Measurements from ENCODE around the gene BUD13. TPM values are rescaled to one million over a fixed set of nuclear protein-coding genes. Genes with fewer than 3 reads are reported as not detected.

Gene BUD13
- total and polyA plus RNA-seq, 2 of the 13 experiments (the other 11 are each of a cell fraction or from before 2014, with no cell fraction given), result 13.3 to 25.9 TPM

DNA sequence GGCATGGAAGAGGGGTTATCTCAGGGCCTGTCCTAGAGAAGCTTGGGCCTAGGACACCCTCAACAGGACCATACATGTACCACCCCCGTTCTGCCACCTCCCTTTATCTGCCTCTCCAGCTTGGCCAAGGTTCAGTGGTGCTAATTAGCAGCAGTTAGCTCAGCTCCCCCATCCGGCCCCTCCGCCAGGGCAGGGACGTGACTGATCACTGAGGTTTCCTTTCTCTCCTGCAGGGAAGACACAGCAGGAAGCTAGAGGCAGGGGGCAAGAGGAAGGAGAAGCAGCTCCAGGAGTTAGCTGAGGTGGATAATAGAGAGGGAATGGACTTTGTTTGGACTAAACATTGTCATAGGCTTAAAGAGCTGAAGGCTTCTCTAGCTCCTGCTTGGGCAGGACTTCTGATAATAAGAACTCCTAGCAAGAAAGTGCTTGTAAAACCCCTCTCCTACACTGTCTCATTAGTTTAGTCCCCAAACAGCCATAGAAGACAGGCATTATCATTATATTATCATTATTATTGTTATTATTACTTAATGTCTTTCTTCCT is 53.8 kb downstream of the BUD13 start (continued):
- TF ChIP-seq, protein P1, sequence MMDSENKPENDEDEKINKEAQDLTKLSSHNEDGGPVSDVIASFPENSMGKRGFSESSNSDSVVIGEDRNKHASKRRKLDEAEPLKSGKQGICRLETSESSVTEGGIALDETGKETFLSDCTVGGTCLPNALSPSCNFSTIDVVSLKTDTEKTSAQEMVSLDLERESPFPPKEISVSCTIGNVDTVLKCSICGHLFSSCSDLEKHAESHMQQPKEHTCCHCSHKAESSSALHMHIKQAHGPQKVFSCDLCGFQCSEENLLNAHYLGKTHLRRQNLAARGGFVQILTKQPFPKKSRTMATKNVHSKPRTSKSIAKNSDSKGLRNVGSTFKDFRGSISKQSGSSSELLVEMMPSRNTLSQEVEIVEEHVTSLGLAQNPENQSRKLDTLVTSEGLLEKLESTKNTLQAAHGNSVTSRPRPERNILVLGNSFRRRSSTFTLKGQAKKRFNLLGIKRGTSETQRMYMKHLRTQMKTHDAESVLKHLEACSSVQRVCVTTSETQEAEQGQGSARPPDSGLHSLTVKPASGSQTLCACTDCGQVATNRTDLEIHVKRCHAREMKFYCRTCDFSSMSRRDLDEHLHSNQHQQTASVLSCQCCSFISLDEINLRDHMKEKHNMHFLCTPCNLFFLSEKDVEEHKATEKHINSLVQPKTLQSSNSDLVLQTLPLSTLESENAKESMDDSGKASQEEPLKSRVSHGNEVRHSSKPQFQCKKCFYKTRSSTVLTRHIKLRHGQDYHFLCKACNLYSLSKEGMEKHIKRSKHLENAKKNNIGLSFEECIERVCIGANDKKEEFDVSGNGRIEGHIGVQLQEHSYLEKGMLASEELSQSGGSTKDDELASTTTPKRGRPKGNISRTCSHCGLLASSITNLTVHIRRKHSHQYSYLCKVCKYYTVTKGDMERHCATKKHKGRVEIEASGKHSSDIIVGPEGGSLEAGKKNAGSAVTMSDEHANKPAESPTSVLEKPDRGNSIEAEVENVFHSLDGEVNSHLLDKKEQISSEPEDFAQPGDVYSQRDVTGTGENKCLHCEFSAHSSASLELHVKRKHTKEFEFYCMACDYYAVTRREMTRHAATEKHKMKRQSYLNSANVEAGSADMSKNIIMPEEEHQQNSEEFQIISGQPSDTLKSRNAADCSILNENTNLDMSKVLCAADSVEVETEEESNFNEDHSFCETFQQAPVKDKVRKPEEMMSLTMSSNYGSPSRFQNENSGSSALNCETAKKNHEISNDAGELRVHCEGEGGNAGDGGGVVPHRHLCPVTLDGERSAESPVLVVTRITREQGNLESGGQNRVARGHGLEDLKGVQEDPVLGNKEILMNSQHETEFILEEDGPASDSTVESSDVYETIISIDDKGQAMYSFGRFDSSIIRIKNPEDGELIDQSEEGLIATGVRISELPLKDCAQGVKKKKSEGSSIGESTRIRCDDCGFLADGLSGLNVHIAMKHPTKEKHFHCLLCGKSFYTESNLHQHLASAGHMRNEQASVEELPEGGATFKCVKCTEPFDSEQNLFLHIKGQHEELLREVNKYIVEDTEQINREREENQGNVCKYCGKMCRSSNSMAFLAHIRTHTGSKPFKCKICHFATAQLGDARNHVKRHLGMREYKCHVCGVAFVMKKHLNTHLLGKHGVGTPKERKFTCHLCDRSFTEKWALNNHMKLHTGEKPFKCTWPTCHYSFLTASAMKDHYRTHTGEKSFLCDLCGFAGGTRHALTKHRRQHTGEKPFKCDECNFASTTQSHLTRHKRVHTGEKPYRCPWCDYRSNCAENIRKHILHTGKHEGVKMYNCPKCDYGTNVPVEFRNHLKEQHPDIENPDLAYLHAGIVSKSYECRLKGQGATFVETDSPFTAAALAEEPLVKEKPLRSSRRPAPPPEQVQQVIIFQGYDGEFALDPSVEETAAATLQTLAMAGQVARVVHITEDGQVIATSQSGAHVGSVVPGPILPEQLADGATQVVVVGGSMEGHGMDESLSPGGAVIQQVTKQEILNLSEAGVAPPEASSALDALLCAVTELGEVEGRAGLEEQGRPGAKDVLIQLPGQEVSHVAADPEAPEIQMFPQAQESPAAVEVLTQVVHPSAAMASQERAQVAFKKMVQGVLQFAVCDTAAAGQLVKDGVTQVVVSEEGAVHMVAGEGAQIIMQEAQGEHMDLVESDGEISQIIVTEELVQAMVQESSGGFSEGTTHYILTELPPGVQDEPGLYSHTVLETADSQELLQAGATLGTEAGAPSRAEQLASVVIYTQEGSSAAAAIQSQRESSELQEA (CRISPR knock-in tag; IDR thresholded peaks at IDR 0.05; ENCODE audit: not compliant biosample characterization), result no peak
- TF ChIP-seq ZNF3 (CRISPR knock-in tag; IDR thresholded peaks at IDR 0.05), result no peak

GRCh38 chr11:116716621-116717020 is 56.2 kb downstream of the BUD13 start:
- no peak overlapping the region for H2AFZ ChIP-seq (ENCODE audit: low read length)
- WGBS (ENCODE audit: low lambda C conversion rate), result 42% methylated on average over 2 of the region's 4 CpGs
- no peaks in the 10 kb centered on the region for H3K79me2 ChIP-seq (ENCODE audit: insufficient read depth, low read length)
- POLR2A ChIA-PET, result no interaction called here
- no peak overlapping the region for H3K4me3 ChIP-seq (replicated peaks in 1 of 3; ENCODE audit: insufficient read depth in 1 of 3, low read depth in 2 of 3, low read length in 3 of 3)
- no peaks in the 10 kb centered on the region for H3K36me3 ChIP-seq (replicated peaks in 1 of 2; ENCODE audit: control insufficient read depth in 1 of 2, insufficient read depth in 2 of 2, low read length in 2 of 2)
- no peak for ATAC-seq
- no peak overlapping the region for H3K4me2 ChIP-seq (ENCODE audit: low read depth, low read length)
- no peak for FAIRE-seq
- no peak overlapping the region for H3K27ac ChIP-seq (ENCODE audit: extremely low read length, insufficient read depth, low read length)
- H3K4me1 ChIP-seq (ENCODE audit: insufficient read depth, low read length), result no peaks in the 10 kb centered on the region
- intact Hi-C loops (cut with micrococcal nuclease; ENCODE audit: unreplicated experiment) (no loop called here), in situ Hi-C loops (cut with HindIII; ENCODE audit: extremely low pct_ligation_motif_present, low pct_unique_long_range_greater_than_20kb) (no loop called here)
- H3K9me3 ChIP-seq (ENCODE audit: low read length), result no peaks in the 10 kb centered on the region
- H4K20me1 ChIP-seq (ENCODE audit: insufficient read depth, low read length), result no peaks in the 10 kb centered on the region
- H3K27me3 ChIP-seq (ENCODE audit: control insufficient read depth in 1 of 2, insufficient read depth in 2 of 2, low read length in 2 of 2), result peaks cover 2 to 35% of the 10 kb centered on the region in 2 experiments; a peak in 3 of 5 replicates
- no peak for DNase-seq (ENCODE audit: low spot score)
- CTCF ChIA-PET (ENCODE audit: low intra/inter-chr PET ratio, low total read pairs), result no interaction called here
- H3K9ac ChIP-seq (ENCODE audit: insufficient read depth, low read depth, low read length), result no peak overlapping the region
- BruUV-seq (replicated peaks), result no TSS peak
- TF ChIP-seq ZMYM2 (CRISPR knock-in tag; IDR thresholded peaks at IDR 0.05) (no peak), MYC (CRISPR knock-in tag; IDR thresholded peaks at IDR 0.05; ENCODE audit: borderline replicate concordance) (no peak), ZIK1 (CRISPR knock-in tag; IDR thresholded peaks at IDR 0.05; ENCODE audit: borderline replicate concordance, low read depth) (no peak), ZNF576 (CRISPR knock-in tag; IDR thresholded peaks at IDR 0.05) (no peak), ZNF878 (CRISPR knock-in tag; IDR thresholded peaks at IDR 0.05) (no peak), TCF12 (IDR thresholded peaks at IDR 0.05) (no peak), TCF12 (CRISPR knock-in tag; IDR thresholded peaks at IDR 0.05) (no peak), ZSCAN22 (CRISPR knock-in tag; IDR thresholded peaks at IDR 0.05) (no peak), ZNF253 (CRISPR knock-in tag; IDR thresholded peaks at IDR 0.05; ENCODE audit: borderline replicate concordance) (no peak), PHF20 (CRISPR knock-in tag; IDR thresholded peaks at IDR 0.05) (no peak), TBP (CRISPR knock-in tag; IDR thresholded peaks at IDR 0.05) (no peak), ZBTB20 (CRISPR knock-in tag; IDR thresholded peaks at IDR 0.05; ENCODE audit: borderline replicate concordance, low read depth) (no peak)
- TF ChIP-seq, protein P2, sequence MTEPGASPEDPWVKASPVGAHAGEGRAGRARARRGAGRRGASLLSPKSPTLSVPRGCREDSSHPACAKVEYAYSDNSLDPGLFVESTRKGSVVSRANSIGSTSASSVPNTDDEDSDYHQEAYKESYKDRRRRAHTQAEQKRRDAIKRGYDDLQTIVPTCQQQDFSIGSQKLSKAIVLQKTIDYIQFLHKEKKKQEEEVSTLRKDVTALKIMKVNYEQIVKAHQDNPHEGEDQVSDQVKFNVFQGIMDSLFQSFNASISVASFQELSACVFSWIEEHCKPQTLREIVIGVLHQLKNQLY (CRISPR knock-in tag; IDR thresholded peaks at IDR 0.05), result no peak

All from HepG2 (cell line).